8988T (cell line): ENCODE data around the gene VWA8.
"Not testable (repeated sequence)": the region's sequence is repeated elsewhere in the genome, so short reads cannot be mapped to it uniquely, and the experiment has no call there.

Experiments
- DNase-seq: peaks from one replicate; pipeline ENCODE4 v3.0.0; 2011

Gene VWA8

GRCh38 chr13:41571817-41572340, 389.0 kb downstream of the VWA8 start:
- not testable (repeated sequence) for DNase-seq

GRCh38 chr13:41568972-41569351, 391.9 kb downstream of the VWA8 start:
- DNase-seq: no peak

GRCh38 chr13:41568143-41568971, 392.6 kb downstream of the VWA8 start:
- no peak for DNase-seq

GRCh38 chr13:41567363-41567762, 393.5 kb downstream of the VWA8 start:
- DNase-seq: no peak

GRCh38 chr13:41565846-41566245, 395.1 kb downstream of the VWA8 start:
- DNase-seq: no peak

- no peak for DNase-seq
Measured at GRCh38 chr13:41565216-41565615, 395.7 kb downstream of the VWA8 start.

- DNase-seq: no peak
Measured at GRCh38 chr13:41563984-41564365, 396.9 kb downstream of the VWA8 start.

GRCh38 chr13:41563341-41563983, 397.4 kb downstream of the VWA8 start:
- no peak for DNase-seq

GRCh38 chr13:41562541-41563178, 398.2 kb downstream of the VWA8 start:
- no peak for DNase-seq

- DNase-seq: no peak
Measured at GRCh38 chr13:41562083-41562482, 398.8 kb downstream of the VWA8 start.

GRCh38 chr13:41561170-41561569, 399.7 kb downstream of the VWA8 start:
- no peak for DNase-seq

GRCh38 chr13:41558781-41559560, 401.9 kb downstream of the VWA8 start:
- DNase-seq: no peak

GRCh38 chr13:41557719-41558118, 403.2 kb downstream of the VWA8 start:
- DNase-seq: no peak

GRCh38 chr13:41554626-41555386, 406.1 kb downstream of the VWA8 start:
- no peak for DNase-seq

- DNase-seq: no peak
Measured at GRCh38 chr13:41554180-41554579, 406.7 kb downstream of the VWA8 start.

- no peak for DNase-seq
Measured at GRCh38 chr13:41552031-41552430, 408.9 kb downstream of the VWA8 start.

GRCh38 chr13:41550276-41550675, 410.6 kb downstream of the VWA8 start:
- DNase-seq: no peak

- DNase-seq: no peak
Measured at GRCh38 chr13:41549491-41549890, 411.4 kb downstream of the VWA8 start.

GRCh38 chr13:41548910-41549309, 412.0 kb downstream of the VWA8 start:
- no peak for DNase-seq

GRCh38 chr13:41548031-41548430, 412.9 kb downstream of the VWA8 start:
- DNase-seq: no peak

- DNase-seq: no peak
Measured at GRCh38 chr13:41547251-41548000, 413.5 kb downstream of the VWA8 start.
